HG03039 (cell line): Measurements from ENCODE around the gene HMG20A.

Experiments used
- ATAC-seq: cut with Tn5 transposase; IDR thresholded peaks from one replicate; pipeline ENCODE4 v1.9.1; 2021; ENCODE audit warnings: mild to moderate bottlenecking, moderate library complexity; ENCODE audit not compliant: unreplicated experiment

HMG20A gene

DNA sequence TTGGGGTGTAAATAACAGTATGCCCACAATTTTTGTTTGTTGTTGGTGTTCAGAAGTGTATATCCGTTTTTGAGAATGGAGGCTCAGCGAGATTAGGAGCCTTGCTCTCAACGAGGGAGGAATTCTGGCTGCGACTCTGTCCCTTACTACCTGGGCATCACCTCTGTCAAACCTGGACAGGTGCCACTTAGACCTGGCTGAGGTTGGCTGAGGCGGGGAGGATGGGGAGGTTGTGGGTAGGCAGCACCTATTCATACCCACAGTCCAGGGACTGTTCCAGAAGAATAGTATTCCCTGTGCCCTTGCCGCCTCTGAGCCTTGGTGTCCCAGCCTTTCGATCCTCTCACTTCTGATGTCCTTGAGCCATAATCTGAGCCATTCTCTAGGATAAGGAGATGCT lies 112.2 kb downstream of the HMG20A start:
- ATAC-seq = no peak

DNA sequence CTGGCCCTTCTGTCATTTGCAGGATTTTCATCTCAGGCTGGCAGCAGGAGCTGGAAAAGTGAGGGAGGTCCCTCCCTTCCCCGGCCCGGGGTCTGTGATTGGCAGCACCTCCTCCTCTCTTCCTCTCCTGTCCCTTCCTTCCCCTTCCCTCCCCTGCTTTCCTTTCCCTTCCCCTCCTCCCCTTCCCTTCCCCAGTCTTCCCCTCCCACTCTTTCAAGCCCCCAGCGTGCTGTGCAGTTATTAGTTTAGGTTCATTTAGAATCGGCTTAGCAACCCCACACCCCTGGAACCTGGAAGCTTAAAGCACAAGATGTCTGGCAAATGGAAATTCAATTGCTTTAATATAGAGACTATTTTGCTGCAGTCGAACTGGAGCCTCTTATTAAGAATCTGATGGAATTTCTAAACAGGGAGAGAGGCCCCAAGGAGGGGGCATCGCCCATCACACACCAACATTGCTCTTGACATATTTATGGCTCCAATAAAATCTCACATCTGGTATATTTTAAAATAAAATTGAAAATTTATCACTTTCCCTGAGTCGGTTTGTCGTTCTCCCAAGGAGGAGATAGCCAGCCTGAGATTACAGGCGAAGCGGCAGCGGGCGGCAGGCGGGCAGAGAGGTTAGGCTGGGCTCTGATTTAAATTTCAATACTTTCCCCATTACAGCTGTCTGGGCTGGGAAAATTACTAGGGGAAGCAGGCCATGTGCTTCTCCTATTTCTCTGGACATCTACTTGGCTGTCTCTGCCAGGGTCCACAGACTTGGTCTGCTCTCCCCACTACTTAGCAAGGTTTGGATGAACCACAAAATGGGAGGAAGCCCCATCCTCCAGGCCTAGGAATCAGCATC lies 113.1 kb downstream of the HMG20A start:
- ATAC-seq = no peak
